GM12878 (cell line): ENCODE measurements around the gene ATG101. TPM values are rescaled to one million over a fixed set of nuclear protein-coding genes. Genes with fewer than 3 reads are reported as not detected.

ENCODE experiments used
- ATAC-seq: fragments of 200-7000 bp; cut with Tn5 transposase; 3 replicates; pipeline ENCODE4 v1.9.1; 2020; ENCODE audit warnings: mild to moderate bottlenecking, moderate library complexity
- BruUV-seq: library from RNA; stranded (reverse); fragments of 400-500 nt; replicated peaks from 2 replicates; lab custom pipeline; 2021; lab: Mats Ljungman, UMichigan
- CTCF ChIA-PET: fragments of 300-600 bp; sonication (Branson Sonifier 250); formaldehyde crosslinking; extraction: SDS; loops from one replicate; lab custom pipeline; 2021; ENCODE audit warnings: inconsistent platforms; lab: Yijun Ruan, JAX
- POLR2A ChIA-PET: fragments of 350-600 bp; formaldehyde crosslinking; extraction: SDS; loops from one replicate; lab custom pipeline; 2021; ENCODE audit warnings: inconsistent platforms; lab: Charles Lee
- RAD21 ChIA-PET: fragments of 300-600 bp; sonication (Branson Sonifier 250); formaldehyde crosslinking; loops from one replicate; lab custom pipeline; 2023; ENCODE audit warnings: antibody characterized with exemption; ENCODE audit not compliant: unreplicated experiment; lab: Charles Lee
- SMC1A ChIA-PET: fragments of 300-600 bp; sonication (Branson Sonifier 250); formaldehyde crosslinking; loops from one replicate; lab custom pipeline; 2023; ENCODE audit not compliant: unreplicated experiment, uncharacterized antibody; lab: Charles Lee
- DNase-seq: peaks from one replicate; pipeline ENCODE4 v3.0.0-alpha.2; 2011; ENCODE audit warnings: low read depth, low spot score
- FAIRE-seq: peaks from 3 replicates; lab custom pipeline; 2011; peaks lifted over from hg19 to GRCh38; lab: Jason Lieb, UNC
- H2AFZ ChIP-seq: 2 replicates; pipeline ENCODE4 v1.6.0; 2011; ENCODE audit warnings: low read depth, low read length, control low read depth; ENCODE audit not compliant: control insufficient read depth
- H3K27ac ChIP-seq: 2 replicates; pipeline ENCODE4 v1.5.1; 2011; ENCODE audit warnings: control low read depth; ENCODE audit not compliant: control insufficient read depth, insufficient read depth
- H3K27me3 ChIP-seq, 2 experiments: replicated peaks in 1 of 2; 2 replicates each; pipeline versions ENCODE4 v1.6.0 to v1.6.1; 2011; ENCODE audit warnings: low read length in 1 of 2; ENCODE audit not compliant: control insufficient read depth in 2 of 2, insufficient read depth in 2 of 2
- H3K36me3 ChIP-seq, 2 experiments: 2 replicates each; pipeline ENCODE4 v1.5.1; 2011; ENCODE audit warnings: low read length in 1 of 2; ENCODE audit not compliant: control insufficient read depth in 2 of 2, insufficient read depth in 2 of 2
- H3K4me1 ChIP-seq: 2 replicates; pipeline ENCODE4 v1.6.1; 2011; ENCODE audit warnings: mild to moderate bottlenecking, low read length, moderate library complexity, mixed read lengths; ENCODE audit not compliant: control insufficient read depth, insufficient read depth
- H3K4me2 ChIP-seq: 2 replicates; pipeline ENCODE4 v1.6.0; 2011; ENCODE audit warnings: control low read depth; ENCODE audit not compliant: control insufficient read depth, insufficient read depth
- H3K4me3 ChIP-seq: fragments of 200-600 bp; sonication (generic); 2 replicates; pipeline ENCODE4 v1.5.1; 2016
- H3K79me2 ChIP-seq: 2 replicates; pipeline ENCODE4 v1.6.0; 2011; ENCODE audit warnings: low read length; ENCODE audit not compliant: control insufficient read depth, insufficient read depth
- H3K9ac ChIP-seq: 2 replicates; pipeline ENCODE4 v1.8.0; 2011; ENCODE audit warnings: low read length, control low read depth, mixed read lengths; ENCODE audit not compliant: control insufficient read depth, insufficient read depth
- H3K9me3 ChIP-seq: replicated peaks from 3 replicates; pipeline ENCODE4 v1.5.1; 2011; ENCODE audit warnings: mild to moderate bottlenecking, low read length; ENCODE audit not compliant: control insufficient read depth, insufficient read depth
- H4K20me1 ChIP-seq: 2 replicates; pipeline ENCODE4 v1.6.0; 2011; ENCODE audit not compliant: control insufficient read depth, insufficient read depth
- CHD2 ChIP-seq: IDR thresholded peaks from 2 replicates; pipeline ENCODE4 v1.6.1; 2011; ENCODE audit warnings: low read depth, low read length, improper control_type of control experiment, borderline replicate concordance
- ESRRA ChIP-seq: IDR thresholded peaks from 2 replicates; pipeline ENCODE4 v1.6.1; 2012; ENCODE audit warnings: mild to moderate bottlenecking, low read length, improper control_type of control experiment
- MEF2A ChIP-seq: IDR thresholded peaks from 2 replicates; pipeline ENCODE4 v1.6.1; 2011; ENCODE audit warnings: low read depth, mild to moderate bottlenecking, low read length, moderate library complexity; ENCODE audit not compliant: insufficient read depth
- NR2F1 ChIP-seq: fragments of 450-650 bp; conservative IDR thresholded peaks from 2 replicates; pipeline ENCODE4 v1.6.1; 2017; ENCODE audit warnings: mild to moderate bottlenecking
- PAX5 ChIP-seq: IDR thresholded peaks from 2 replicates; pipeline ENCODE4 v1.6.1; 2011; ENCODE audit warnings: low read depth, low read length, borderline replicate concordance
- RAD21 ChIP-seq: IDR thresholded peaks from 2 replicates; pipeline ENCODE4 v1.6.1; 2011; ENCODE audit warnings: mild to moderate bottlenecking, low read depth, low read length, moderate library complexity; ENCODE audit not compliant: insufficient read depth
- RB1 ChIP-seq: fragments of 450-650 bp; formaldehyde crosslinking; IDR thresholded peaks from 2 replicates; pipeline ENCODE4 v1.6.1; 2017; ENCODE audit warnings: mild to moderate bottlenecking, borderline replicate concordance
- RUNX3 ChIP-seq: IDR thresholded peaks from 2 replicates; pipeline ENCODE4 v1.6.1; 2012; ENCODE audit warnings: low read length, inconsistent platforms
- SMAD1 ChIP-seq: fragments of 450-650 bp; IDR thresholded peaks from 2 replicates; pipeline ENCODE4 v1.6.1; 2018; ENCODE audit warnings: mild to moderate bottlenecking, low read depth; ENCODE audit not compliant: partially characterized antibody
- SMARCA5 ChIP-seq: fragments of 450-650 bp; IDR thresholded peaks from 2 replicates; pipeline ENCODE4 v1.6.1; 2017; ENCODE audit warnings: mild to moderate bottlenecking
- SMC3 ChIP-seq: IDR thresholded peaks from 2 replicates; pipeline ENCODE4 v1.6.1; 2011; ENCODE audit warnings: low read length, improper control_type of control experiment, borderline replicate concordance
- YY1 ChIP-seq: IDR thresholded peaks from 2 replicates; pipeline ENCODE4 v1.6.1; 2011; ENCODE audit warnings: low read depth, mild to moderate bottlenecking, low read length
- WGBS: methylation state at CpG from one replicate; pipeline ENCODE4 v1.1.6; 2016; ENCODE audit warnings: low lambda C conversion rate; ENCODE audit not compliant: insufficient replicate concordance, insufficient coverage; ENCODE audit errors: missing lambda C conversion rate; 5-methylcytosine and 5-hydroxymethylcytosine counted together
- in situ Hi-C: fragments of 300-500 bp; cut with MboI; formaldehyde crosslinking; loops from 9 replicates; pipeline ENCODE4 v1.14.3; 2018; ENCODE audit warnings: mixed read lengths
- intact Hi-C: fragments of 100-400 bp; cut with micrococcal nuclease; formaldehyde crosslinking; loops from one replicate; pipeline ENCODE4 v1.14.2; 2022; ENCODE audit not compliant: unreplicated experiment
- polyA plus RNA-seq, 11 experiments: library from polyadenylated mRNA; depleted of rRNA in 4 of 11; unstranded in 6 of 11; stranded (reverse) in 5 of 11; fragments of >200 nt; fragmentation: Nextera tagmentation in 4 of 11; fragmentation: Illumina TruSeq in 1 of 11; extraction: Ambion mirVana in 4 of 11; extraction: Trizol in 1 of 11; gene quantifications; 1 replicate in 1 of 11; 2 replicates in 10 of 11; pipeline versions ENCODE4 v1.2.1 to v1.2.3, GENCODE V29; 2011 to 2016; ENCODE audit warnings: inconsistent platforms in 2 of 11, missing spikeins in 2 of 11, low read depth in 1 of 11
- total RNA-seq, 4 experiments: library from RNA; depleted of rRNA in 3 of 4; stranded (reverse); fragments of >200 nt in 3 of 4; fragmentation: Illumina TruSeq in 1 of 4; extraction: Trizol in 1 of 4; gene quantifications; 2 replicates each; pipeline versions ENCODE4 v1.2.1 to v1.2.3, GENCODE V29; 2013 to 2021
- TF ChIP-seq, protein P1 (sequence below), 3 experiments: IDR thresholded peaks in 2 of 3; conservative IDR thresholded peaks in 1 of 3; 2 replicates each; pipeline ENCODE4 v1.5.1; 2011; ENCODE audit warnings: low read depth in 3 of 3, low read length in 3 of 3, mild to moderate bottlenecking in 3 of 3, control low read depth in 2 of 3, moderate library complexity in 2 of 3, inconsistent platforms in 1 of 3, mixed read lengths in 1 of 3; ENCODE audit not compliant: control insufficient read depth in 2 of 3, insufficient read depth in 1 of 3; ENCODE audit errors: extremely low read depth in 1 of 3
- TF ChIP-seq, protein P2 (sequence below): fragments of 450-650 bp; IDR thresholded peaks from 2 replicates; pipeline ENCODE4 v1.6.1; 2017; ENCODE audit warnings: mild to moderate bottlenecking, moderate library complexity

Gene ATG101
- total and polyA plus RNA-seq, 10 of the 15 experiments (the other 5 are each of a cell fraction or from before 2014, with no cell fraction given) = 2.7 to 49.8 (median 35.3) TPM

DNA sequence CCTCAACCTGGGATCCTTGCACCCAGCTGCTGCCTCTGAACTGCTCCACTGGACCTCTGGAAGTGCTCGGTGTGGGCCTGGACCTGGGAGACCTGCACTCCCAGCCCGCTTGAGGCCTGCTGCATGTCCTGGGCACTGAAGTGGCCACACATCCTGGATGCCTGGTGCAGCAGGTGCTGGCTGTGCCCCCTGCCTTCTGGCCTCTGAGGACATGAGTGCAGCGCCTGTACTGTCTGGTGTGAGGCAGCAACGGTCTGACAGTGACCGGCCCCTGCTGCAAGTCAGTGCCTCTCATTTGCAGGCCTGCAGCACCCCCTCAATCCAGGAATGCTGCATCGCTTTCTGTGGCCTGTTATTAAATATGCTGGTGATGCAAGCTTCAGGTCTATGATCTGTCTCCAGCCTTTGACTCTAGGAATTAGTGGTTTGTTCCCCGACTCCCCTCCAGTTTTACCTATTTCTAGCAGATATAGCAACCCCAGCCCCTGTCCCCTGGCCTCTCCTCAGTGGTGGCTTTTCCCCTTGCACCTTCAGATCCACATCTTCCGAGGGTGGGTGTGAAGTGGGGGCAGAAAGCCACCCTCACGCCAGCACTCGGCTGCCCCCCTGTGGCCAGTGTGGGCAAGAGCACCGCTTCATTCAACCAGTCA lies 13.3 kb downstream of the ATG101 start:
- Histone ChIP-seq H3K4me2 (no peak overlapping the region), H2AFZ (no peak overlapping the region), H3K36me3 (peaks cover under 1 to 5% of the 10 kb centered on the region in 2 experiments; a peak in 2 of 4 replicates), H3K4me1 (peaks cover 16% of the 10 kb centered on the region), H4K20me1 (no peaks in the 10 kb centered on the region), H3K27me3 (no peaks in the 10 kb centered on the region; a peak in 1 of 4 replicates), H3K9ac (no peak overlapping the region), H3K9me3 (no peaks in the 10 kb centered on the region), H3K4me3 (no peak overlapping the region), H3K27ac (no peak overlapping the region), H3K79me2 (no peaks in the 10 kb centered on the region)
- in situ Hi-C loops (loop anchor here (5.0 kb wide), 1 partner anchor 56 kb away; no protein-coding TSS in a partner anchor), intact Hi-C loops (loop anchor here (1.0 kb wide), 2 partner anchors 33 to 58 kb away; no protein-coding TSS in a partner anchor)
- peak; percentile 38 for TF ChIP-seq RUNX3
- TF ChIP-seq SMAD1 = no peak
- peak; percentile 15; the same call in 1 of the 2 replicates for TF ChIP-seq SMARCA5
- TF ChIP-seq SMC3 = peak; percentile 92
- TF ChIP-seq, protein P1, sequence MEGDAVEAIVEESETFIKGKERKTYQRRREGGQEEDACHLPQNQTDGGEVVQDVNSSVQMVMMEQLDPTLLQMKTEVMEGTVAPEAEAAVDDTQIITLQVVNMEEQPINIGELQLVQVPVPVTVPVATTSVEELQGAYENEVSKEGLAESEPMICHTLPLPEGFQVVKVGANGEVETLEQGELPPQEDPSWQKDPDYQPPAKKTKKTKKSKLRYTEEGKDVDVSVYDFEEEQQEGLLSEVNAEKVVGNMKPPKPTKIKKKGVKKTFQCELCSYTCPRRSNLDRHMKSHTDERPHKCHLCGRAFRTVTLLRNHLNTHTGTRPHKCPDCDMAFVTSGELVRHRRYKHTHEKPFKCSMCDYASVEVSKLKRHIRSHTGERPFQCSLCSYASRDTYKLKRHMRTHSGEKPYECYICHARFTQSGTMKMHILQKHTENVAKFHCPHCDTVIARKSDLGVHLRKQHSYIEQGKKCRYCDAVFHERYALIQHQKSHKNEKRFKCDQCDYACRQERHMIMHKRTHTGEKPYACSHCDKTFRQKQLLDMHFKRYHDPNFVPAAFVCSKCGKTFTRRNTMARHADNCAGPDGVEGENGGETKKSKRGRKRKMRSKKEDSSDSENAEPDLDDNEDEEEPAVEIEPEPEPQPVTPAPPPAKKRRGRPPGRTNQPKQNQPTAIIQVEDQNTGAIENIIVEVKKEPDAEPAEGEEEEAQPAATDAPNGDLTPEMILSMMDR (IDR thresholded peaks at IDR 0.05 in 2 of 3, conservative IDR thresholded peaks at IDR 0.05 in 1 of 3; ENCODE audit: control insufficient read depth in 2 of 3, extremely low read depth in 1 of 3, insufficient read depth in 1 of 3, low read depth in 3 of 3, low read length in 3 of 3) = peak; percentile 91 to 98 (median 98)
- peak; percentile 90 for TF ChIP-seq RAD21
- TF ChIP-seq NR2F1 = no peak
- peak; percentile 74; the same call in 1 of the 2 replicates for TF ChIP-seq RB1
- peak; percentile 46; the same call in 1 of the 2 replicates for TF ChIP-seq YY1
- no peak for TF ChIP-seq PAX5
- TF ChIP-seq MEF2A = no peak
- TF ChIP-seq ESRRA = peak; percentile 25; the same call in 1 of the 2 replicates
- 0 out of 2 replicates have a peak, but pooled peaks have one; percentile 34 for TF ChIP-seq CHD2
- TF ChIP-seq, protein P2, sequence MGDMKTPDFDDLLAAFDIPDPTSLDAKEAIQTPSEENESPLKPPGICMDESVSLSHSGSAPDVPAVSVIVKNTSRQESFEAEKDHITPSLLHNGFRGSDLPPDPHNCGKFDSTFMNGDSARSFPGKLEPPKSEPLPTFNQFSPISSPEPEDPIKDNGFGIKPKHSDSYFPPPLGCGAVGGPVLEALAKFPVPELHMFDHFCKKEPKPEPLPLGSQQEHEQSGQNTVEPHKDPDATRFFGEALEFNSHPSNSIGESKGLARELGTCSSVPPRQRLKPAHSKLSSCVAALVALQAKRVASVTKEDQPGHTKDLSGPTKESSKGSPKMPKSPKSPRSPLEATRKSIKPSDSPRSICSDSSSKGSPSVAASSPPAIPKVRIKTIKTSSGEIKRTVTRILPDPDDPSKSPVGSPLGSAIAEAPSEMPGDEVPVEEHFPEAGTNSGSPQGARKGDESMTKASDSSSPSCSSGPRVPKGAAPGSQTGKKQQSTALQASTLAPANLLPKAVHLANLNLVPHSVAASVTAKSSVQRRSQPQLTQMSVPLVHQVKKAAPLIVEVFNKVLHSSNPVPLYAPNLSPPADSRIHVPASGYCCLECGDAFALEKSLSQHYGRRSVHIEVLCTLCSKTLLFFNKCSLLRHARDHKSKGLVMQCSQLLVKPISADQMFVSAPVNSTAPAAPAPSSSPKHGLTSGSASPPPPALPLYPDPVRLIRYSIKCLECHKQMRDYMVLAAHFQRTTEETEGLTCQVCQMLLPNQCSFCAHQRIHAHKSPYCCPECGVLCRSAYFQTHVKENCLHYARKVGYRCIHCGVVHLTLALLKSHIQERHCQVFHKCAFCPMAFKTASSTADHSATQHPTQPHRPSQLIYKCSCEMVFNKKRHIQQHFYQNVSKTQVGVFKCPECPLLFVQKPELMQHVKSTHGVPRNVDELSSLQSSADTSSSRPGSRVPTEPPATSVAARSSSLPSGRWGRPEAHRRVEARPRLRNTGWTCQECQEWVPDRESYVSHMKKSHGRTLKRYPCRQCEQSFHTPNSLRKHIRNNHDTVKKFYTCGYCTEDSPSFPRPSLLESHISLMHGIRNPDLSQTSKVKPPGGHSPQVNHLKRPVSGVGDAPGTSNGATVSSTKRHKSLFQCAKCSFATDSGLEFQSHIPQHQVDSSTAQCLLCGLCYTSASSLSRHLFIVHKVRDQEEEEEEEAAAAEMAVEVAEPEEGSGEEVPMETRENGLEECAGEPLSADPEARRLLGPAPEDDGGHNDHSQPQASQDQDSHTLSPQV = 0 out of 2 replicates have a peak, but pooled peaks have one; percentile 61
- ChIA-PET CTCF (interaction anchor here (0.9 to 13.1 kb wide), 18 partner anchors 8 to 92 kb away, joined by 3 to 622 read pairs (median 6); partner anchors contain the start of genes ATG101 and NR4A1), RAD21 (interaction anchor here (0.6 to 3.7 kb wide), 15 partner anchors 14 to 60 kb away, joined by 3 to 111 read pairs (median 5); partner anchors contain the start of genes ATG101 and NR4A1), SMC1A (interaction anchor here (1.0 to 12.5 kb wide), 6 partner anchors 12 to 55 kb away, joined by 3 to 322 read pairs (median 20); partner anchors contain the start of gene ATG101), POLR2A (interaction anchor here (1.4 kb wide), 1 partner anchor 11 kb away, joined by 6 read pairs; no protein-coding TSS in a partner anchor)
- WGBS = 24% methylated on average over 11 of the region's 11 CpGs
- DNase-seq = no peak
- peak; percentile 89 for FAIRE-seq
- ATAC-seq = peak; percentile 79
- no TSS peak for BruUV-seq
